ENCODE results near the gene JAKMIP1. TPM values are rescaled to one million over a fixed set of nuclear protein-coding genes. Genes with fewer than 3 reads are reported as not detected.

Gene JAKMIP1
- total RNA-seq, 1 donor from 2014 or later = 0.13 TPM

- H3K27me3 Mint-ChIP-seq = no peaks in the 10 kb centered on the region
- no peak for TF ChIP-seq CTCF (IDR thresholded peaks at IDR 0.05)
- no peaks in the 10 kb centered on the region for H3K9me3 Mint-ChIP-seq
- no peak overlapping the region for H3K4me3 Mint-ChIP-seq
- DNase-seq (no peak), ATAC-seq (ENCODE audit: low read depth) (no peak)
- no peaks in the 10 kb centered on the region for H3K4me1 Mint-ChIP-seq
- intact Hi-C loops (cut with micrococcal nuclease) = no loop called here
- CTCF ChIA-PET = no interaction called here
- POLR2A ChIA-PET = no interaction called here
- no peaks in the 10 kb centered on the region for H3K36me3 Mint-ChIP-seq (ENCODE audit: low read depth)
- H3K27ac Mint-ChIP-seq = no peak overlapping the region
These were observed 67.6 kb downstream of the JAKMIP1 start for GRCh38 chr4:6132716-6133115.

GRCh38 chr4:6128221-6128850, 72.0 kb downstream of the JAKMIP1 start:
- intact Hi-C loops (cut with micrococcal nuclease) = no loop called here
- Mint-ChIP-seq H3K4me3 (no peak overlapping the region), H3K36me3 (ENCODE audit: low read depth) (no peaks in the 10 kb centered on the region), H3K27ac (no peak overlapping the region), H3K4me1 (no peaks in the 10 kb centered on the region), H3K27me3 (no peaks in the 10 kb centered on the region), H3K9me3 (no peaks in the 10 kb centered on the region)
- ChIA-PET CTCF (no interaction called here), POLR2A (no interaction called here)
- DNase-seq (no peak), ATAC-seq (ENCODE audit: low read depth) (no peak)
- no peak for TF ChIP-seq CTCF (IDR thresholded peaks at IDR 0.05)

GRCh38 chr4:6126971-6127745, 73.2 kb downstream of the JAKMIP1 start:
- Mint-ChIP-seq H3K36me3 (ENCODE audit: low read depth) (no peaks in the 10 kb centered on the region), H3K27me3 (no peaks in the 10 kb centered on the region), H3K4me1 (no peaks in the 10 kb centered on the region), H3K9me3 (no peaks in the 10 kb centered on the region), H3K27ac (no peak overlapping the region), H3K4me3 (no peak overlapping the region)
- intact Hi-C loops (cut with micrococcal nuclease) = no loop called here
- no peak for TF ChIP-seq CTCF (IDR thresholded peaks at IDR 0.05)
- ATAC-seq (ENCODE audit: low read depth) (no peak), DNase-seq (no peak)
- CTCF ChIA-PET = no interaction called here
- POLR2A ChIA-PET = no interaction called here

GRCh38 chr4:6125103-6125651, 75.2 kb downstream of the JAKMIP1 start:
- ChIA-PET CTCF (no interaction called here), POLR2A (no interaction called here)
- Mint-ChIP-seq H3K27me3 (no peaks in the 10 kb centered on the region), H3K9me3 (no peaks in the 10 kb centered on the region), H3K4me3 (no peak overlapping the region), H3K36me3 (ENCODE audit: low read depth) (no peaks in the 10 kb centered on the region), H3K4me1 (no peaks in the 10 kb centered on the region), H3K27ac (no peak overlapping the region)
- ATAC-seq (ENCODE audit: low read depth) (no peak), DNase-seq (no peak)
- intact Hi-C loops (cut with micrococcal nuclease) = no loop called here
- TF ChIP-seq CTCF (IDR thresholded peaks at IDR 0.05) = no peak

- POLR2A ChIA-PET = no interaction called here
- intact Hi-C loops (cut with micrococcal nuclease) = no loop called here
- Mint-ChIP-seq H3K4me3 (no peak overlapping the region), H3K27me3 (no peaks in the 10 kb centered on the region), H3K4me1 (no peaks in the 10 kb centered on the region), H3K27ac (no peak overlapping the region), H3K36me3 (ENCODE audit: low read depth) (no peaks in the 10 kb centered on the region), H3K9me3 (no peaks in the 10 kb centered on the region)
- CTCF ChIA-PET = no interaction called here
- no peak for DNase-seq
- no peak for ATAC-seq (ENCODE audit: low read depth)
- TF ChIP-seq CTCF (IDR thresholded peaks at IDR 0.05) = no peak
These were observed 75.8 kb downstream of the JAKMIP1 start for GRCh38 chr4:6124386-6125102.

All from activated B cell treated with CpG ODN at 0.5 μM for 24 hours (primary cell).